IPS-15b (cell line): Measurements from ENCODE around the gene WRAP53.
A peak's percentile ranks its signal among the peaks of the same experiment; 100 is the strongest.

ENCODE experiments used
- H3K27me3 ChIP-seq: one replicate; pipeline ENCODE4 v1.6.1; 2013; ENCODE audit warnings: low read length; ENCODE audit not compliant: control insufficient read depth, insufficient read depth
- H3K36me3 ChIP-seq: one replicate; pipeline ENCODE4 v1.6.1; 2013; ENCODE audit warnings: low read length; ENCODE audit not compliant: control insufficient read depth, insufficient read depth
- H3K4me1 ChIP-seq: one replicate; pipeline ENCODE4 v1.6.1; 2013; ENCODE audit warnings: mild to moderate bottlenecking, low read length; ENCODE audit not compliant: control insufficient read depth, insufficient read depth
- H3K4me3 ChIP-seq: one replicate; pipeline ENCODE4 v1.5.1; 2013; ENCODE audit warnings: low read depth, low read length
- H3K9ac ChIP-seq: one replicate; pipeline ENCODE4 v1.6.1; 2013; ENCODE audit warnings: low read depth, mild to moderate bottlenecking, low read length
- H3K9me3 ChIP-seq: one replicate; pipeline ENCODE4 v1.6.1; 2013; ENCODE audit warnings: mild to moderate bottlenecking, low read length; ENCODE audit not compliant: control insufficient read depth, insufficient read depth

WRAP53 gene

GRCh38 chr17:7654832-7655540 lies 33.3 kb upstream of the WRAP53 start:
- Histone ChIP-seq H3K4me3 (no peak overlapping the region), H3K9me3 (no peaks in the 10 kb centered on the region), H3K27me3 (peaks cover 13% of the 10 kb centered on the region), H3K36me3 (peaks cover 4% of the 10 kb centered on the region), H3K9ac (no peak overlapping the region), H3K4me1 (peaks cover 13% of the 10 kb centered on the region)

GRCh38 chr17:7655541-7655840 lies 32.8 kb upstream of the WRAP53 start:
- H3K4me3 ChIP-seq = no peak overlapping the region
- no peaks in the 10 kb centered on the region for H3K9me3 ChIP-seq
- H3K27me3 ChIP-seq = peaks cover 13% of the 10 kb centered on the region
- H3K36me3 ChIP-seq = peaks cover 4% of the 10 kb centered on the region
- peaks cover 13% of the 10 kb centered on the region for H3K4me1 ChIP-seq
- no peak overlapping the region for H3K9ac ChIP-seq

DNA sequence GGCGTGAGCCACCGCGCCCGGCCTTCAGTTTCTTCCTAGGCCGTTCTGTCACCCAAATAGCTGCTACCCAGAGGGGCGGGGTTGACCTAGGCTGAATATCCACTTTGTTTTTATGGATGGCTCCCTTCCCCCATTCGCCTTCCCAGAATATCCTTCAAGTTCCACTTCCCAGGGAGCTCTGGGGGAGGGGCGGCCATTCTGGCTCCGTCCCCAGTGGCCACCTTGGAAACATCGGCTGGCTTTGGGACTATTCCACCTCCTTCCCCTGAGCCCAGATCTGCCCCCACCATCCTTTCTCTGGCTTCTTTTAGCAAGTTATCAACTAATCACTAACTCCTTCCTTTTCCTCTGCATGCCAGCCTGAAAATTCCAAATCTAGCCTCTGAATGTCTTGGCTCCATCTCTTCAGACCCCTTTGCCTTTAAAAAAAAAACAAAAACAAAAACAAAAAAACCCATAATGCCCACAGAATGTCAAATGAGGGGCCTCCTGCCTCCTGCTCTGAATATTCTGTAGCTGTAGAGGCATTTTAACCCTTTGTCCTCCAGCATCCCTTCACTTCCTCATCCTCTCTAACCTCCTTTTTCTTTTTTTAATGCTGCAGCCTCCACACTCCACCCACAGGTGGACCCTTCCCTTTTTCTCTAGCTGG lies 31.2 kb upstream of the WRAP53 start:
- no peaks in the 10 kb centered on the region for H3K9me3 ChIP-seq
- H3K36me3 ChIP-seq = peaks cover 4% of the 10 kb centered on the region
- H3K4me3 ChIP-seq = peak overlapping the region; percentile 58
- H3K27me3 ChIP-seq = peaks cover 13% of the 10 kb centered on the region
- H3K9ac ChIP-seq = peak overlapping the region; percentile 65
- H3K4me1 ChIP-seq = peaks cover 13% of the 10 kb centered on the region

GRCh38 chr17:7667656-7668406 lies 20.4 kb upstream of the WRAP53 start:
- H3K9ac ChIP-seq = no peak overlapping the region
- no peaks in the 10 kb centered on the region for H3K27me3 ChIP-seq
- H3K36me3 ChIP-seq = peaks cover 33% of the 10 kb centered on the region
- peaks cover 2% of the 10 kb centered on the region for H3K4me1 ChIP-seq
- H3K9me3 ChIP-seq = no peaks in the 10 kb centered on the region
- H3K4me3 ChIP-seq = no peak overlapping the region

GRCh38 chr17:7668482-7668881 lies 19.8 kb upstream of the WRAP53 start:
- no peak overlapping the region for H3K9ac ChIP-seq
- peaks cover 35% of the 10 kb centered on the region for H3K36me3 ChIP-seq

DNA sequence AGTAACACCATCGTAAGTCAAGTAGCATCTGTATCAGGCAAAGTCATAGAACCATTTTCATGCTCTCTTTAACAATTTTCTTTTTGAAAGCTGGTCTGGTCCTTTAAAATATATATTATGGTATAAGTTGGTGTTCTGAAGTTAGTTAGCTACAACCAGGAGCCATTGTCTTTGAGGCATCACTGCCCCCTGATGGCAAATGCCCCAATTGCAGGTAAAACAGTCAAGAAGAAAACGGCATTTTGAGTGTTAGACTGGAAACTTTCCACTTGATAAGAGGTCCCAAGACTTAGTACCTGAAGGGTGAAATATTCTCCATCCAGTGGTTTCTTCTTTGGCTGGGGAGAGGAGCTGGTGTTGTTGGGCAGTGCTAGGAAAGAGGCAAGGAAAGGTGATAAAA lies 15.0 kb upstream of the WRAP53 start:
- H3K9me3 ChIP-seq = no peaks in the 10 kb centered on the region
- no peak overlapping the region for H3K4me3 ChIP-seq
- no peaks in the 10 kb centered on the region for H3K27me3 ChIP-seq
- peaks cover 50% of the 10 kb centered on the region for H3K36me3 ChIP-seq
- no peak overlapping the region for H3K9ac ChIP-seq
- H3K4me1 ChIP-seq = peaks cover 8% of the 10 kb centered on the region

More at GRCh38 chr17:7668482-7668881, 19.8 kb upstream of the WRAP53 start:
- Histone ChIP-seq H3K9me3 (no peaks in the 10 kb centered on the region), H3K4me1 (peaks cover 2% of the 10 kb centered on the region), H3K4me3 (no peak overlapping the region), H3K27me3 (no peaks in the 10 kb centered on the region)

DNA sequence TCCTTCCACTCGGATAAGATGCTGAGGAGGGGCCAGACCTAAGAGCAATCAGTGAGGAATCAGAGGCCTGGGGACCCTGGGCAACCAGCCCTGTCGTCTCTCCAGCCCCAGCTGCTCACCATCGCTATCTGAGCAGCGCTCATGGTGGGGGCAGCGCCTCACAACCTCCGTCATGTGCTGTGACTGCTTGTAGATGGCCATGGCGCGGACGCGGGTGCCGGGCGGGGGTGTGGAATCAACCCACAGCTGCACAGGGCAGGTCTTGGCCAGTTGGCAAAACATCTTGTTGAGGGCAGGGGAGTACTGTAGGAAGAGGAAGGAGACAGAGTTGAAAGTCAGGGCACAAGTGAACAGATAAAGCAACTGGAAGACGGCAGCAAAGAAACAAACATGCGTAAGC lies 13.3 kb upstream of the WRAP53 start:
- Histone ChIP-seq H3K9me3 (no peaks in the 10 kb centered on the region), H3K27me3 (no peaks in the 10 kb centered on the region), H3K4me1 (peaks cover 8% of the 10 kb centered on the region), H3K9ac (no peak overlapping the region), H3K36me3 (peaks cover 38% of the 10 kb centered on the region), H3K4me3 (no peak overlapping the region)

DNA sequence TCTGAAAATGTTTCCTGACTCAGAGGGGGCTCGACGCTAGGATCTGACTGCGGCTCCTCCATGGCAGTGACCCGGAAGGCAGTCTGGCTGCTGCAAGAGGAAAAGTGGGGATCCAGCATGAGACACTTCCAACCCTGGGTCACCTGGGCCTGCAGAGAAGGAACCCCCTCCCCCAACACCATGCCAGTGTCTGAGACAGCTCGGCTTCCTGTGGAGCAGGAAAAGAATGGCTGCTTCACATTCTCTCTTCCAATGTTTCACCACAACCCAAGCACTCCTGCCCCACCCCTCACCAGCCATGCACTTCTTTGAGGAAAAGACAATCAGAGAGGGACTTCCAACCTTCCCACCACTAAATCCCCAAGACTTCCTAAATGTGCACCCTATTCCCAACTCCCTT lies 11.7 kb upstream of the WRAP53 start:
- Histone ChIP-seq H3K36me3 (peaks cover 27% of the 10 kb centered on the region), H3K9me3 (no peaks in the 10 kb centered on the region), H3K4me3 (peak overlapping the region; percentile 33), H3K9ac (no peak overlapping the region), H3K27me3 (no peaks in the 10 kb centered on the region), H3K4me1 (peaks cover 8% of the 10 kb centered on the region)

- no peaks in the 10 kb centered on the region for H3K27me3 ChIP-seq
- peak overlapping the region; percentile 30 for H3K9ac ChIP-seq
- H3K9me3 ChIP-seq = no peaks in the 10 kb centered on the region
- peaks cover 22% of the 10 kb centered on the region for H3K36me3 ChIP-seq
- peaks cover 8% of the 10 kb centered on the region for H3K4me1 ChIP-seq
- H3K4me3 ChIP-seq = peak overlapping the region; percentile 33
Observed at GRCh38 chr17:7677388-7678067, 10.7 kb upstream of the WRAP53 start.

GRCh38 chr17:7684851-7685532 lies 3.3 kb upstream of the WRAP53 start:
- Histone ChIP-seq H3K4me1 (peaks cover 10% of the 10 kb centered on the region), H3K9ac (peak overlapping the region; percentile 95), H3K4me3 (peak overlapping the region; percentile 99), H3K9me3 (no peaks in the 10 kb centered on the region), H3K36me3 (no peaks in the 10 kb centered on the region), H3K27me3 (no peaks in the 10 kb centered on the region)

- Histone ChIP-seq H3K4me1 (peaks cover 10% of the 10 kb centered on the region), H3K27me3 (no peaks in the 10 kb centered on the region), H3K9ac (peak overlapping the region; percentile 95), H3K9me3 (no peaks in the 10 kb centered on the region), H3K36me3 (no peaks in the 10 kb centered on the region), H3K4me3 (peak overlapping the region; percentile 99)
Observed at GRCh38 chr17:7685533-7686221, 2.6 kb upstream of the WRAP53 start.
